ENCODE results near the gene ANKFN1. TPM values are rescaled to one million over a fixed set of nuclear protein-coding genes. Genes with fewer than 3 reads are reported as not detected.

The ANKFN1 gene
- polyA plus RNA-seq, 3 donors: not detected

GRCh38 chr17:56173958-56174835 lies 20.9 kb downstream of the ANKFN1 start:
- no peak overlapping the region for H3K4me3 Mint-ChIP-seq
- no peaks in the 10 kb centered on the region for H3K36me3 Mint-ChIP-seq
- no peak overlapping the region for H3K27ac Mint-ChIP-seq
- H3K27ac ChIP-seq (ENCODE audit: low read depth in 1 of 2, low read length in 2 of 2): no peak overlapping the region
- no peaks in the 10 kb centered on the region for H3K9me3 Mint-ChIP-seq
- TF ChIP-seq, protein P1, sequence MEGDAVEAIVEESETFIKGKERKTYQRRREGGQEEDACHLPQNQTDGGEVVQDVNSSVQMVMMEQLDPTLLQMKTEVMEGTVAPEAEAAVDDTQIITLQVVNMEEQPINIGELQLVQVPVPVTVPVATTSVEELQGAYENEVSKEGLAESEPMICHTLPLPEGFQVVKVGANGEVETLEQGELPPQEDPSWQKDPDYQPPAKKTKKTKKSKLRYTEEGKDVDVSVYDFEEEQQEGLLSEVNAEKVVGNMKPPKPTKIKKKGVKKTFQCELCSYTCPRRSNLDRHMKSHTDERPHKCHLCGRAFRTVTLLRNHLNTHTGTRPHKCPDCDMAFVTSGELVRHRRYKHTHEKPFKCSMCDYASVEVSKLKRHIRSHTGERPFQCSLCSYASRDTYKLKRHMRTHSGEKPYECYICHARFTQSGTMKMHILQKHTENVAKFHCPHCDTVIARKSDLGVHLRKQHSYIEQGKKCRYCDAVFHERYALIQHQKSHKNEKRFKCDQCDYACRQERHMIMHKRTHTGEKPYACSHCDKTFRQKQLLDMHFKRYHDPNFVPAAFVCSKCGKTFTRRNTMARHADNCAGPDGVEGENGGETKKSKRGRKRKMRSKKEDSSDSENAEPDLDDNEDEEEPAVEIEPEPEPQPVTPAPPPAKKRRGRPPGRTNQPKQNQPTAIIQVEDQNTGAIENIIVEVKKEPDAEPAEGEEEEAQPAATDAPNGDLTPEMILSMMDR (IDR thresholded peaks at IDR 0.05): no peak
- DNase-seq: no peak
- H3K9ac ChIP-seq (ENCODE audit: insufficient read depth, low read length, poor library complexity, severe bottlenecking): no peak overlapping the region
- no peaks in the 10 kb centered on the region for H3K27me3 ChIP-seq (ENCODE audit: control insufficient read depth in 2 of 2, insufficient read depth in 2 of 2, low read length in 2 of 2)
- H3K9me3 ChIP-seq (replicated peaks in 1 of 2; ENCODE audit: control insufficient read depth in 1 of 2, insufficient read depth in 1 of 2, low read length in 2 of 2): no peaks in the 10 kb centered on the region
- H3K4me1 ChIP-seq (ENCODE audit: control insufficient read depth in 1 of 2, insufficient read depth in 2 of 2, low read length in 2 of 2): no peaks in the 10 kb centered on the region
- H3K4me3 ChIP-seq (replicated peaks in 1 of 3; ENCODE audit: low read depth in 2 of 3, low read length in 3 of 3): no peak overlapping the region
- WGBS (ENCODE audit: insufficient coverage): no CpG with 5 or more reads among the region's 3 CpGs
- intact Hi-C loops (cut with micrococcal nuclease): no loop called here
- H3K4me2 ChIP-seq (replicated peaks; ENCODE audit: extremely low read depth, low read length, poor library complexity, severe bottlenecking): no peak overlapping the region
- H4K20me1 ChIP-seq (ENCODE audit: insufficient read depth, low read length): no peaks in the 10 kb centered on the region
- H3K4me1 Mint-ChIP-seq: no peaks in the 10 kb centered on the region
- H3K27me3 Mint-ChIP-seq (ENCODE audit: low read depth in 3 of 3): no peaks in the 10 kb centered on the region
- no peaks in the 10 kb centered on the region for H3K79me2 ChIP-seq (ENCODE audit: insufficient read depth, low read length)
- no peaks in the 10 kb centered on the region for H3K36me3 ChIP-seq (replicated peaks in 1 of 2; ENCODE audit: control insufficient read depth in 1 of 2, insufficient read depth in 2 of 2, low read length in 2 of 2)
- H2AFZ ChIP-seq (ENCODE audit: insufficient read depth, low read depth, low read length, poor library complexity, severe bottlenecking): no peak overlapping the region

DNA sequence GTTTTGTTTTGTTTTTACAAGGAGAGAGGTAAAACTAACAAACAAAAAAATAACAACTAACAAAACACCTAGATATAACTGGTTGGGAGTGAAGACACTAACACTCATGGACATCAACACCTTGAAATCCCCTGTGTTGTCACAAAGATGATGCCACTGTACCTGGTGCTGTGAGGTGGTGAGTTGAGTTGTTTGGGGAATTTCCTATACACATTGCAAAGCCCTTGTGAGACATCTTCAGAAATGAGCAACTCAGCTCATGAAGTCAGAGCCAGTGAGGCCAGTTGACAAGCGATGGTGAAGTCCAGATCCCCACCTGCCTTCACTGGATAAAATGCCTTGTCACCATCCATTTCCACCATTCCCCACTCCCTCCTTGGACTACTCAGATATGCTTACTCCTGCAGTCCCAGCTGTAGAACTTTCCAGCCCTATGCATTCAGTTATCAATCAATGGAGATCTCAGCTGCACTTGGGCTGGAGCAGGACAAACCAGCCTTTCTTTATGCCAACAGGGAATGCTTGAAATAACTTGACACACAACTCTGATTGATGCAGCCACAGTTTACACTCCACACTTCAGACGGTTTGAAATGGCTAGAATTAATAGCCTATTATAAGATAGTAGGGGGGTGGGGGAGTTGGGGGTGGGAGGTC lies 22.2 kb downstream of the ANKFN1 start:
- no peaks in the 10 kb centered on the region for H3K4me1 Mint-ChIP-seq
- no peak overlapping the region for H3K4me3 Mint-ChIP-seq
- no peak overlapping the region for H3K27ac Mint-ChIP-seq
- TF ChIP-seq, protein P1 (IDR thresholded peaks at IDR 0.05): no peak
- DNase-seq: no peak
- Histone ChIP-seq H4K20me1 (ENCODE audit: insufficient read depth, low read length) (no peaks in the 10 kb centered on the region), H3K27ac (ENCODE audit: low read depth in 1 of 2, low read length in 2 of 2) (no peak overlapping the region), H3K4me1 (ENCODE audit: control insufficient read depth in 1 of 2, insufficient read depth in 2 of 2, low read length in 2 of 2) (no peaks in the 10 kb centered on the region), H3K4me2 (replicated peaks; ENCODE audit: extremely low read depth, low read length, poor library complexity, severe bottlenecking) (no peak overlapping the region), H3K79me2 (ENCODE audit: insufficient read depth, low read length) (no peaks in the 10 kb centered on the region), H3K27me3 (ENCODE audit: control insufficient read depth in 2 of 2, insufficient read depth in 2 of 2, low read length in 2 of 2) (no peaks in the 10 kb centered on the region), H3K9me3 (replicated peaks in 1 of 2; ENCODE audit: control insufficient read depth in 1 of 2, insufficient read depth in 1 of 2, low read length in 2 of 2) (no peaks in the 10 kb centered on the region), H3K36me3 (replicated peaks in 1 of 2; ENCODE audit: control insufficient read depth in 1 of 2, insufficient read depth in 2 of 2, low read length in 2 of 2) (no peaks in the 10 kb centered on the region), H3K9ac (ENCODE audit: insufficient read depth, low read length, poor library complexity, severe bottlenecking) (no peak overlapping the region), H3K4me3 (replicated peaks in 1 of 3; ENCODE audit: low read depth in 2 of 3, low read length in 3 of 3) (no peak overlapping the region), H2AFZ (ENCODE audit: insufficient read depth, low read depth, low read length, poor library complexity, severe bottlenecking) (no peak overlapping the region)
- no peaks in the 10 kb centered on the region for H3K27me3 Mint-ChIP-seq (ENCODE audit: low read depth in 3 of 3)
- no peaks in the 10 kb centered on the region for H3K36me3 Mint-ChIP-seq
- no peaks in the 10 kb centered on the region for H3K9me3 Mint-ChIP-seq
- intact Hi-C loops (cut with micrococcal nuclease): no loop called here
- WGBS (ENCODE audit: insufficient coverage): 75% methylated on average over 1 of the region's 2 CpGs
